Activated naive CD4-positive, alpha-beta T cell treated with anti-CD3 and anti-CD28 coated beads, Interleukin-2, amount 10 ng/mL, durations not matched to agents 7 days and 5 days (primary cell): Measurements from ENCODE around the gene PMPCB.
"Not testable (repeated sequence)": the region's sequence is repeated elsewhere in the genome, so short reads cannot be mapped to it uniquely, and the experiment has no call there.

ENCODE experiments used
- CTCF ChIA-PET: fragments of 350-600 bp; sonication (Branson Sonifier 250); formaldehyde crosslinking; loops from one replicate; lab custom pipeline; 2021; ENCODE audit warnings: antibody characterized with exemption; lab: Charles Lee
- DNase-seq: peaks from one replicate; pipeline ENCODE4 v3.0.0-alpha.2; 2020
- H3K27ac Mint-ChIP-seq: one replicate; pipeline ENCODE4 v1.8.0; 2021; ENCODE audit warnings: mild to moderate bottlenecking, moderate library complexity, mixed read lengths
- H3K27me3 Mint-ChIP-seq: one replicate; pipeline ENCODE4 v1.8.0; 2021; ENCODE audit warnings: mild to moderate bottlenecking, mixed read lengths
- H3K36me3 Mint-ChIP-seq: one replicate; pipeline ENCODE4 v1.8.0; 2021; ENCODE audit warnings: mixed read lengths
- H3K4me1 Mint-ChIP-seq: one replicate; pipeline ENCODE4 v1.8.0; 2021; ENCODE audit warnings: mixed read lengths
- H3K4me3 Mint-ChIP-seq: one replicate; pipeline ENCODE4 v1.8.0; 2021; ENCODE audit warnings: mild to moderate bottlenecking, moderate library complexity, mixed read lengths
- H3K9me3 Mint-ChIP-seq: one replicate; pipeline ENCODE4 v1.8.0; 2021; ENCODE audit warnings: mixed read lengths

Gene PMPCB, protein sequence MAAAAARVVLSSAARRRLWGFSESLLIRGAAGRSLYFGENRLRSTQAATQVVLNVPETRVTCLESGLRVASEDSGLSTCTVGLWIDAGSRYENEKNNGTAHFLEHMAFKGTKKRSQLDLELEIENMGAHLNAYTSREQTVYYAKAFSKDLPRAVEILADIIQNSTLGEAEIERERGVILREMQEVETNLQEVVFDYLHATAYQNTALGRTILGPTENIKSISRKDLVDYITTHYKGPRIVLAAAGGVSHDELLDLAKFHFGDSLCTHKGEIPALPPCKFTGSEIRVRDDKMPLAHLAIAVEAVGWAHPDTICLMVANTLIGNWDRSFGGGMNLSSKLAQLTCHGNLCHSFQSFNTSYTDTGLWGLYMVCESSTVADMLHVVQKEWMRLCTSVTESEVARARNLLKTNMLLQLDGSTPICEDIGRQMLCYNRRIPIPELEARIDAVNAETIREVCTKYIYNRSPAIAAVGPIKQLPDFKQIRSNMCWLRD

GRCh38 chr7:103296901-103297836 lies at the start of gene PMPCB:
Gene PMPCB (plus strand): TSS chr7:103297435. CDS start chr7:103297460, 25 bp downstream.
- peaks cover 33% of the 10 kb centered on the region for H3K4me1 Mint-ChIP-seq
- peak within 1 kb of the TSS; percentile 76 for H3K27ac Mint-ChIP-seq
- H3K9me3 Mint-ChIP-seq = no peaks in the 10 kb centered on the region
- H3K36me3 Mint-ChIP-seq = peaks cover 21% of the 10 kb centered on the region
- CTCF ChIA-PET = interaction anchor here (1.0 to 1.2 kb wide), 2 partner anchors 109 kb away, joined by 3 to 4 read pairs; no protein-coding TSS in a partner anchor
- H3K27me3 Mint-ChIP-seq = peaks cover 10% of the 10 kb centered on the region
- peak within 1 kb of the TSS; percentile 80 for H3K4me3 Mint-ChIP-seq
- peak; percentile 98 for DNase-seq

DNA sequence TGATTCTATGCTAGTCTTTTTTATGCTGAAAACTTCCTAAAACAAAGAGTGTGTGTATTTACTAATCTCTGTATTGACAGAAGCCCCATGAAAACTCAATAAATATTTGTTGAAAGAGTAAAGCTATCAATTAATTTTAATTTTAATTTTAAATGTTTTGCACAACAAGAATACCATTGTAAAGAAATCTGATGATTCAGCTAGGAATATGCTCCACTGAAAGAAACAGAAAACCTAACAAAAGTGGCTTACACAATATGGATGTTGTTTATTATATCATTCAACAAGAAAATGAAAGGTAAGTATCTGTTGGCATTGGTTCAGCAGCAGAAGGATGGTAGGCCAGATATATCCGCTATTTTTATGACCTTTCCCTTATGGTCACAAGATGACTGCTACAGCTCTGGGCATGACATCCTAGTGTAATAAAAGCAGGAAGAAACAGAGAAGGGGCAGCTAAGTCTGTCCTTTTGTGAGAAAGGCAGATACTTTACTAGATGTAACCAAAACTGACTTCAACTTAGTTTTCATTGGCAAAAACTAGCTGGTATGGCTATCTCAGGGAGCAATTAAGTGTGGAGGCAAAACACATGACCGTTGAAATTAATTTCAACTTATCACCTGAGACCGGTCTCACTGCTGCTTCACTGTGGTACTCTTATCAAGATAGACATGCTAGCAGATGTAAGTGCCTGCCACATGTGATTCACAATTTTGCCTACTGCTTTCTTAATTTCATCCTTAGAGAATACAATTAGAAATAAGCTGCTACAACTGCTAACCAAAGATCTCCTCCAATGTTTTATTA lies 43.3 kb upstream of the PMPCB start:
- H3K9me3 Mint-ChIP-seq, H3K27ac Mint-ChIP-seq, DNase-seq, CTCF ChIA-PET, H3K27me3 Mint-ChIP-seq, H3K4me3 Mint-ChIP-seq, H3K36me3 Mint-ChIP-seq, H3K4me1 Mint-ChIP-seq: not testable (repeated sequence)

- H3K36me3 Mint-ChIP-seq, H3K27ac Mint-ChIP-seq, DNase-seq, H3K27me3 Mint-ChIP-seq, H3K4me1 Mint-ChIP-seq, H3K9me3 Mint-ChIP-seq, H3K4me3 Mint-ChIP-seq, CTCF ChIA-PET: not testable (repeated sequence)
Measured at GRCh38 chr7:103264054-103264453, 33.2 kb upstream of the PMPCB start.

DNA sequence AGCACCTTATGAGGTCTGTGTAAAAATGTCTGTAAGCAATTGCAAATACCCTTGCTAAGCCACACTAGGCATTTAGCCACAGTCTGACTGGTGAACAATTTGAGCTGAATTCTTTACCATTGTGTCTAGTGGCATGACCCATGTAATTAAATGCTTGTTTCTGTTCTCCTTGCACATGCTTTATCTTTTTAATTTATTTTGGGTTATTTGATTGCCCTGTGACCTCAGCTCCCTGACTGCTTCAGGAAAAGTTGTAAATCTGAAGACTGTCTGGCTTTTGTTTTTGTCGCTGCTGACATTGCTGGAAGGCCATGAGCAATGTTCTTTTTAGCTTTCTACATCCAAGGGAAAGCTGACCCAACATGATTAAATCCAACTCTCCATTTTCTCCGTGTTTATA lies 31.0 kb upstream of the PMPCB start:
- H3K4me3 Mint-ChIP-seq, CTCF ChIA-PET, DNase-seq, H3K36me3 Mint-ChIP-seq, H3K27me3 Mint-ChIP-seq, H3K4me1 Mint-ChIP-seq, H3K27ac Mint-ChIP-seq, H3K9me3 Mint-ChIP-seq: not testable (repeated sequence)

- H3K4me3 Mint-ChIP-seq, H3K27ac Mint-ChIP-seq, H3K27me3 Mint-ChIP-seq, DNase-seq, H3K9me3 Mint-ChIP-seq, CTCF ChIA-PET, H3K4me1 Mint-ChIP-seq: not testable (repeated sequence)
- peaks cover 16% of the 10 kb centered on the region for H3K36me3 Mint-ChIP-seq
Measured at GRCh38 chr7:103273374-103273773, 23.9 kb upstream of the PMPCB start.

DNA sequence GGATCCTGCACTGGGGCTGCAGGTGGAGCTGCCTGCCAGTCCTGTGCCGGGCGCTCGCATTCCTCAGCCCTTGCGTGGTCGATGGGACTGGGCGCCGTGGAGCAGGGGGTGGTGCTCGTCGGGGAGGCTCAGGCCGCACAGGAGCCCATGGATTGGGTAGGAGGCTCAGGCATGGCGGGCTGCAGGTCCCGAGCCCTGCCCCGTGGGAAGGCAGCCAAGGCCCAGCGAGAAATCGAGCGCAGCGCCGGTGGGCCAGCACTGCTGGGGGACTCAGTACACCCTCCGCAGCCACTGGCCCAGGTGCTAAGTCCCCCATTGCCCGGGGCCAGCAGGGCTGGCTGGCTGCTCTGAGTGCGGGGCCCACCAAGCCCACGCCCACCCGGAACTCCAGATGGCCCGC lies 22.4 kb upstream of the PMPCB start:
- H3K9me3 Mint-ChIP-seq, CTCF ChIA-PET, H3K27me3 Mint-ChIP-seq, H3K27ac Mint-ChIP-seq, H3K4me3 Mint-ChIP-seq, DNase-seq: not testable (repeated sequence)
- Mint-ChIP-seq H3K36me3 (peaks cover 11% of the 10 kb centered on the region), H3K4me1 (peaks cover 19% of the 10 kb centered on the region)

DNA sequence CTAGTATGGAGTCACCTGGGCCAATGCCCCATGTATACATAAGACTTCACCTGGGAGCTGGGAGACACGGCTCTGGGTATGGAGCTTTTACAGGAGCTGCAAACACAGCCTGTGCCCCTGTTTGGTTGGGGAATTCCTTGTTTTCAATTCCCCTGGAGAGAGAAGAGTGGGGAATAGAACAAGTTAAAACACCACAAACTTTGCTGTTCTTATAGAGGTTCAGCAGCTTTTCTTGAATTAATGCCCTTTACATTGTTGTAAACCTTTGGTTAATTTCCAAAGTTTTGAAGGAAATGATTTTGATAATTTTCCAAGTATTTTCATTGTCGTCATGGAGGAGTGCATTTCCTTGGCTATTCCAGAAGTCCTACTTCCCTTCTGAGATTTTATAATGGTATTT lies 19.0 kb upstream of the PMPCB start:
- CTCF ChIA-PET, H3K27ac Mint-ChIP-seq, H3K9me3 Mint-ChIP-seq, H3K4me3 Mint-ChIP-seq, H3K36me3 Mint-ChIP-seq, DNase-seq: not testable (repeated sequence)
- Mint-ChIP-seq H3K27me3 (peaks cover 11% of the 10 kb centered on the region), H3K4me1 (peaks cover 28% of the 10 kb centered on the region)

- CTCF ChIA-PET = interaction anchor here (0.6 kb wide), 1 partner anchor 165 kb away, joined by 3 read pairs; no protein-coding TSS in a partner anchor
- peak overlapping the region; percentile 73 for H3K4me3 Mint-ChIP-seq
- H3K27me3 Mint-ChIP-seq = peaks cover 11% of the 10 kb centered on the region
- DNase-seq, H3K36me3 Mint-ChIP-seq, H3K27ac Mint-ChIP-seq, H3K9me3 Mint-ChIP-seq: not testable (repeated sequence)
- peaks cover 28% of the 10 kb centered on the region for H3K4me1 Mint-ChIP-seq
Measured at GRCh38 chr7:103279636-103279962, 17.6 kb upstream of the PMPCB start.

- CTCF ChIA-PET = interaction anchor here (0.6 kb wide), 1 partner anchor 166 kb away, joined by 3 read pairs; no protein-coding TSS in a partner anchor
- Mint-ChIP-seq H3K27me3 (peaks cover 11% of the 10 kb centered on the region), H3K4me3 (peak overlapping the region; percentile 73), H3K4me1 (peaks cover 28% of the 10 kb centered on the region), H3K27ac (peak overlapping the region; percentile 71)
- DNase-seq = peak; percentile 94
- H3K9me3 Mint-ChIP-seq, H3K36me3 Mint-ChIP-seq: not testable (repeated sequence)
Measured at GRCh38 chr7:103279963-103280802, 17.1 kb upstream of the PMPCB start.

DNA sequence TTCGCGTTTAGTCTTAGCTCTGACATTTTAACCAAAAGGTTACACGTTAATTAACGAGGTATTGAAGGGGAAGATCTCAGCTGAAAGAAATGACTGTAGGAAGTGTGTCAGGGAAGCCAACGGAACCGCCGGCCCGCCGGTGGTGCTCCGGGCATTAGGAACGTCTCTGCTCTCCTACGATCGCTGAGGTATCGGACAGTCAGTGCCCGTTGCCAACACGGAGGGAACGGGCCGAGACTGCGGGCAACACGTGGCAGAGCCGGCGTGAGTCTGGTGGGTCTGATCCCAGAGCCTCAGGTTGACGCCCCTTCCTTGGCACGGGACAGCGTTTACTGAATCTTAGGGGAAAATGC lies 16.5 kb upstream of the PMPCB start:
- Mint-ChIP-seq H3K4me3 (peak overlapping the region; percentile 73), H3K27me3 (peaks cover 11% of the 10 kb centered on the region), H3K27ac (peak overlapping the region; percentile 71), H3K4me1 (peaks cover 28% of the 10 kb centered on the region)
- DNase-seq = peak; percentile 27
- H3K36me3 Mint-ChIP-seq, H3K9me3 Mint-ChIP-seq, CTCF ChIA-PET: not testable (repeated sequence)

- H3K36me3 Mint-ChIP-seq, DNase-seq, H3K27ac Mint-ChIP-seq, CTCF ChIA-PET, H3K4me3 Mint-ChIP-seq, H3K9me3 Mint-ChIP-seq: not testable (repeated sequence)
- Mint-ChIP-seq H3K4me1 (peaks cover 25% of the 10 kb centered on the region), H3K27me3 (peaks cover 11% of the 10 kb centered on the region)
Measured at GRCh38 chr7:103282802-103283427, 14.3 kb upstream of the PMPCB start.

DNA sequence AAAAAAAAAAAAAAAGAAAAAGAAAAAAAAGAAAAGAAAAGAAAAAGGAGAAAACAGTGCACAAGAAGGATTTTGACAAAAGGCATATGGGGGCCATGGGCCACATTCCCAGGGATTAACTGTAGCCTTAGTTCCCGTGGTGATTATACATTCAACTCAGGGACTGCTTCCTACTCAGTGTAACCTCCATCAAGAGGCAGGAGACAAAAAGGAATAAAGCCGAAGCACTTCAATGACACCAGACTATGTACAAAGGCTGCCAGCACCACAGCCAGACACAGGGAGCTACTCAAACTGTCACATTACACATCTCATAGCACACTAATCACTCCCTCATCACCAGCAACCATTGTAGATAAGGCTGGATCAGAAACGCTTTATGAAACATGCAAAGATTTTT lies 5.1 kb upstream of the PMPCB start:
- peaks cover 14% of the 10 kb centered on the region for H3K4me1 Mint-ChIP-seq
- H3K27me3 Mint-ChIP-seq = peaks cover 29% of the 10 kb centered on the region
- H3K4me3 Mint-ChIP-seq = no peak overlapping the region
- no peaks in the 10 kb centered on the region for H3K9me3 Mint-ChIP-seq
- CTCF ChIA-PET = no interaction called here
- DNase-seq = no peak
- H3K36me3 Mint-ChIP-seq = no peaks in the 10 kb centered on the region
- H3K27ac Mint-ChIP-seq = no peak overlapping the region

DNA sequence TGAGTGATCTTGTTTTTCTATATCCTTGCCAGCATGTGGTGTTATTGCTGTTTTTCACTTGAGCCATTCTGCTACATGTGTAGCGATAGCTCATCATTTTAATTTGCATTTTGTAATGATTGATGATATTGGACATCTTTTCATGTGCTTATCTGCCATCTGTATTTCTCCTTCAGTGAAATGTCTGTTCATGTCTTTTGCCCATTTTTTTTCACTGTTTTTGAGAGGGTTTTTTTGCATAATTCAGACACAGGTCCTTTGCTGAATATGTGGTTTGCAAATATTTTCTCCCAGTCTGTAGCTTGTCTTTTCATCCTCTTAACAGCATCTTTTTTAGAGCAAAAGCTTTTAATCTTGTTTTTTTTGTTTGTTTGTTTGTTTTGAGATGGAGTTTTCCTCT lies 3.7 kb upstream of the PMPCB start:
- H3K36me3 Mint-ChIP-seq = peaks cover 3% of the 10 kb centered on the region
- no peaks in the 10 kb centered on the region for H3K9me3 Mint-ChIP-seq
- DNase-seq = no peak
- peaks cover 29% of the 10 kb centered on the region for H3K27me3 Mint-ChIP-seq
- H3K4me3 Mint-ChIP-seq = no peak overlapping the region
- H3K27ac Mint-ChIP-seq = no peak overlapping the region
- CTCF ChIA-PET = no interaction called here
- H3K4me1 Mint-ChIP-seq = peaks cover 23% of the 10 kb centered on the region
